ENCODE data around the gene TFRC.
"Not testable (repeated sequence)": the region's sequence is repeated elsewhere in the genome, so short reads cannot be mapped to it uniquely, and the experiment has no call there.

The TFRC gene

GRCh38 chr3:196079682-196080081, 2.2 kb downstream of the TFRC start:
- no peak overlapping the region for H3K27ac ChIP-seq
- H3K4me3 ChIP-seq, result no peak overlapping the region
- no peak for TF ChIP-seq CTCF (IDR thresholded peaks at IDR 0.05)
- DNase-seq (ENCODE audit: low spot score), result no peak

GRCh38 chr3:196075013-196075412, 6.9 kb downstream of the TFRC start:
- no peak for TF ChIP-seq CTCF (IDR thresholded peaks at IDR 0.05)
- no peak for DNase-seq (ENCODE audit: low spot score)
- Histone ChIP-seq H3K27ac (no peak overlapping the region), H3K4me3 (no peak overlapping the region)

- no peak for DNase-seq (ENCODE audit: low spot score)
- TF ChIP-seq CTCF (IDR thresholded peaks at IDR 0.05), result peak; percentile 62
- no peak overlapping the region for H3K27ac ChIP-seq
- H3K4me3 ChIP-seq, result no peak overlapping the region
Measured at GRCh38 chr3:196073255-196073753, 8.6 kb downstream of the TFRC start.

- no peak overlapping the region for H3K27ac ChIP-seq
- H3K4me3 ChIP-seq, result no peak overlapping the region
- TF ChIP-seq CTCF (IDR thresholded peaks at IDR 0.05), result no peak
- no peak for DNase-seq (ENCODE audit: low spot score)
Measured at GRCh38 chr3:196072313-196072712, 9.6 kb downstream of the TFRC start.

GRCh38 chr3:196068812-196069211, 13.1 kb downstream of the TFRC start:
- not testable (repeated sequence) for H3K27ac ChIP-seq; DNase-seq (ENCODE audit: low spot score); H3K4me3 ChIP-seq

- Histone ChIP-seq H3K4me3 (no peak overlapping the region), H3K27ac (no peak overlapping the region)
- TF ChIP-seq CTCF (IDR thresholded peaks at IDR 0.05), result no peak
- no peak for DNase-seq (ENCODE audit: low spot score)
Measured at GRCh38 chr3:196067439-196067838, 14.5 kb downstream of the TFRC start.

- H3K27ac ChIP-seq, result no peak overlapping the region
- TF ChIP-seq CTCF (IDR thresholded peaks at IDR 0.05), result no peak
- H3K4me3 ChIP-seq, result no peak overlapping the region
- DNase-seq (ENCODE audit: low spot score), result no peak
Measured at GRCh38 chr3:196063971-196064370, 17.9 kb downstream of the TFRC start.

GRCh38 chr3:196063456-196063855, 18.4 kb downstream of the TFRC start:
- Histone ChIP-seq H3K4me3 (no peak overlapping the region), H3K27ac (no peak overlapping the region)
- no peak for DNase-seq (ENCODE audit: low spot score)
- no peak for TF ChIP-seq CTCF (IDR thresholded peaks at IDR 0.05)

Measured in coronary artery (tissue), 2 donors.